Measurements from ENCODE around the gene VANGL2.

Gene VANGL2

DNA sequence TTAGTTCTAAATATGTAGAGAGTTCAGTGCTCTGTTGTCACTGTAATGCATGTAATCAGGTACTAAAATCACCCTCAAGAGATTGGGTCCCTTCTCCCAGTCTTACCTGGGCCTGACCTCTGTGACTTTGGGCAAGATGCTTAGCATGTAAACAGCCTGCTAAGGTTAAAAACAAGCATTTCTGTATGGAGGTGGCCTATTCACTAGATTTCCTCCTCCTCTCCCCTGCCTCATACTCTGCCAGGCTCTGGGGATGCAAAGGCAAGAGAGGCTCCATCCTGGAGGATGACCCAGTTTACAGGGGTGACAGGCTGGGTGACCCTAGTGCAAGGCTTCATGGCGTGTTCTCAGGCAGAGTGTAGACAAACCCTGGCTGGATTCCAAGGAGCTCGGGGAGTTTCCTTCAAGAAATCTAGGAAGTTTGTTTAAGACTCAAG lies 28.8 kb downstream of the VANGL2 start:
- no peak for DNase-seq

DNA sequence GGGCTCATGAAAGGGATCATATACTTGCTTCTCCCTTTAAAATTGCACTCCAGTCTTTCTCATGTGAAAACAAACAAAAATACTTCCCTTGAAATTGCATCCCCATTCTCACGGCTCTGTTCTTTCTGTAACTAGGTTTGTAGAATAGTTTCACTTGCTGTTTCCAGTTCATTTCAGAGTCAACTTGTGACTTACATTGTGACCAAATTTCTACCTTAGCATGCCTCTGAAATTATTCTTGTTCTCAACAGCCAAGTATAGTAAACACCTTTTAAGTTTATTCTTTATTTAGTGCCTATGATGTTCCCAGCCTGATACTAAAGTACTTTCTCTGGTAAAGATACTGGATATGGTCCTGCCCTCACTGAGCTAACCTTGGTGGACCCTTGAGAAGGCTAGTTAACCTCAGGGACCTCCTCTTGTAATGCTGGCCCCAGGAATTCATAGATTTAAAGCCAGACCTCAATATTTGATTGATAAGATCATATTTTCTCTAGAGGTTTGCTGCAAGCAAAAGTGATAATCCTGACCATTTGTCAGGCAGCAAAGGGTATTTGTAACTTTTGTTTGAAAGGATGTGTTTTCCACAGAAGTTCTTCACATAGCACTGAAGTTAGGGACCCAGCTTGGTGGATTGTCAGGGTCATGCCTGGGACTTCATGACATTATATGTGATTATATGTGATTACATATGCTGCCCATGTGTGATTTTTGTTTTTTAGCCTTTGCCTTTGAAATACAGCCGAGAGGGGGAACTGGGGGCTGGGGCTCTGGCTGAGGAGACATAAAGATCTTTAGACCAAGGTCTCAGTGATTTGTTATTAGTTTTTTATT lies 29.6 kb downstream of the VANGL2 start:
- no peak for DNase-seq

DNA sequence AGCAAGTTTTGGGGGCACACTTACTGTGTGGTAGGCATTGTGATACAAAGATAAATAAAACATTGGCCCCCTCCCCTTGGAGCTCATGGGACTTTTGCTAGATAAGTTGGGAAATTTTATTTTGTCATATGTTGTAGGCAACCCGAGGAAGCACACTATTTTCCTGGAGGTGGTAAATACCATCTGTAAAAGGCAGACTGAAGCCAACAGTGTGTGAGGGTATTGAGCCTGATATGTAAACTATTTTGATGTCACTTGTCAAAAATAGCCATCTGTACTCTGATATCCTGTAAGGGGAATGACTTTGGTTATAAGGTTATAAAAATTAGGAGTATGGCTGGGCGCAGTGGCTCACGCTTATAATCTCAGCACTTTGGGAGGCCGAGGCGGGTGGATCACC lies 30.6 kb downstream of the VANGL2 start:
- no peak for DNase-seq

DNA sequence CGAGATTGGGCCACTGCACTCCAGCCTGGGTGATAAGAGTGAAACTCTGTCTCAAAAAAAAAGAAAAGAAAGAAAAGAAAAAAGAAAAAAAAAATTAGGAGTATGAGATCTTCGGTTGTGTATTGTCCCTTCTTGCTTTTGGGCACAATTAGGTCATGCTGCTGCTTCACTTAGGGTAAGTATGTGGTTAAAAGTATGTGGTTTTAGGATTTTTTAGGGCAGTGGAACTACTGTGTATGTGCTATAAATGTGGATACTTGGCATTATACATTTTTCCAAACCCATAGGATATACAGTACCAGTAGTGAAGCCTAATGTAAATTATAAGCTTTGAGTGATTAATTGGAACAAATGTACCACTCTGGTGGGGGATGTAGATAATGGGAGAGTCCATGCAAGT lies 31.2 kb downstream of the VANGL2 start:
- DNase-seq, result no peak

GRCh38 chr1:160432371-160432786 lies 32.0 kb downstream of the VANGL2 start:
- DNase-seq, result no peak

DNA sequence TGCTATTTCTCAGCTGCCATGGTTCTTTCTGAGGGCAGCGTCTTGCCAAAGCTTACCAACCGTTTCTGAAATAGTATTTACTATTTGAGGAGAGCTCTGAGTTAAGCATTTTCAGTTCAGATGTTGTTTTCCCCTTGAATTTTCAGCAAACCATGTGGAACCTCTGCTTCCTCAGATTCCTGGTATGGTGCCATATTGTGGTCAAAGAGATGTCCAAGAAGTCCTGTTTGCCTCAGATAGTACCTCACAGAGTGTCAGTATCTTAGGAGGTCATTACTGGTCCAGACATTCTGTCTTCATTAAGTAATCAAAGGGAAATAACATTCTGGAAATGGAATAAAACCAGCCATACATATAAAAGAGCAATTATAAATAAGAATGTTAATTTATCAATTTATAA lies 36.6 kb downstream of the VANGL2 start:
- no peak for DNase-seq

GRCh38 chr1:160437432-160438316 lies 37.3 kb downstream of the VANGL2 start:
- no peak for DNase-seq

- DNase-seq, result no peak
These were observed 38.1 kb downstream of the VANGL2 start for GRCh38 chr1:160438317-160438918.

GRCh38 chr1:160438935-160439334 lies 38.6 kb downstream of the VANGL2 start:
- DNase-seq, result no peak

- DNase-seq, result no peak
These were observed 39.4 kb downstream of the VANGL2 start for GRCh38 chr1:160439718-160440117.

- no peak for DNase-seq
These were observed 46.7 kb downstream of the VANGL2 start for GRCh38 chr1:160446945-160447600.

DNA sequence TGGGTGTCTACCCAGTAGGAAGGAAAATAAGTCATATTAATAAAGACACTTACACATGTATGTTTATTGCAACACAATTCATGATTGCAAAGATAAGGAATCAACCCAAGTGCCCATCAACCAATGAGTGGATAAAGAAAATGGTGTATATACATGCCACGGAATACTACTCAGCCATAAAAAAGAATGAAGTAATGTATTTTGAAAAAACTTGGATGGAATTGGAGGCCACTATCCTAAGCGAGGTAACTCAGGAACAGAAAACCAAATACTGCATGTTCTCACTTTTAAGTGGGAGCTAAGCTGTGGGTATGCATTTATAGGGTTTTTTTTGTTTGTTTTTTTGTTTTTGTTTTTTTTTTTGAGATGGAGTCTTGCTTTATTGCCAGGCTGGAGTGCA lies 49.1 kb downstream of the VANGL2 start:
- DNase-seq, result no peak

GRCh38 chr1:160451119-160451858 lies 50.9 kb downstream of the VANGL2 start:
- DNase-seq, result peak; percentile 60

- no peak for DNase-seq
These were observed 51.5 kb downstream of the VANGL2 start for GRCh38 chr1:160451859-160452232.

GRCh38 chr1:160453443-160453842 lies 53.1 kb downstream of the VANGL2 start:
- no peak for DNase-seq

DNA sequence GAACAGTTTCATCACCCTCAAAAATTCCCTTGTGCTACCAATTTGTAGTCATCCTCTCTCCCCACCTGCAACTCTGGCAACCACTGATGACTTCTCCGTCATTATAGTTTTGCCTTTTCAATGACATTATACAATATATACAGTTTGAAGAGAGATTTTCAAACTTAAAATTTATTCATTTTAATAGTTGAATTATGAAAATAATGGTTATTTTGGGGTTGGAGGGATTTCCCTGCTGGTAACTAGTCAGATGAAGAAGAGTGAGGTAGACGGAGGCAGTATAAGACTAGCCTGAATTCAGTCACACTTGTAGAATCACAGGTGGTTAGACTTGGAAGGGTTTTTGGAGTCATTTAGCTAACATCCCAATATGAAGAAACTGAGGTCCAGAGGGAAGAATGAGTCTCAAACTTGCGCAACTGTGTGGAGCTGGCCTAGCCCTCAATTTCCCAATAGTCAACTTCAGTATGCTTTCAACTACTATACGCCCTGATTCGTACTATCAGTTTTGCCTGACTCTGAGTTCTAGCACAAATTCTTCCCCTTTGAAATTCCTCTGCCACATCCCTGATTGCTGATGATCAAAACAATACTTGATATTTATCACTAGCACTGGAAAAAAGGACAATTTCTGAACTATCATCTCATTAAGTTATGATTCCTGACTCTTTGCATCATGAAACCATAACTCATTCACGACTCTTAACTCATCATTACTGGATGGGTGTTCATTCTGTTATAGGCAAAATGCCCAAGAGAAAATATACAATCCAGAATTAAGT lies 54.2 kb downstream of the VANGL2 start:
- no peak for DNase-seq

DNA sequence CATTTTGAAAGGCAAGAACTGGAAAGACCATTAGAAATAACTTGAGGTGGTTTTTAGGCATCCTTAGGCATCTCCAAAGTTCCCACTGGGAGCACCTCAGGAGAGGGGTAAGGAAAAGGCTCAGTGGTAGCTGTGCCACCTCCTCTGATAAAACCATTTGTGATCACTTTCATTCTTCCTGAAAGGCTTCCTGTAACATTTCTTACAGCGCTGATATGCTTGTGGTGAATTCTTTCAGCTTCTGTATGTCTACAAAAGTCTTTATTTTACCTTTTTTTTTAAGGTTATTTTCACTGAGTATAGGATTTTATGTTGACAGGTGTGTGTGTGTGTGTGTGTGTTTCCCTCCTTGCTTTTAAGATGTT lies 54.8 kb downstream of the VANGL2 start:
- DNase-seq, result no peak

DNA sequence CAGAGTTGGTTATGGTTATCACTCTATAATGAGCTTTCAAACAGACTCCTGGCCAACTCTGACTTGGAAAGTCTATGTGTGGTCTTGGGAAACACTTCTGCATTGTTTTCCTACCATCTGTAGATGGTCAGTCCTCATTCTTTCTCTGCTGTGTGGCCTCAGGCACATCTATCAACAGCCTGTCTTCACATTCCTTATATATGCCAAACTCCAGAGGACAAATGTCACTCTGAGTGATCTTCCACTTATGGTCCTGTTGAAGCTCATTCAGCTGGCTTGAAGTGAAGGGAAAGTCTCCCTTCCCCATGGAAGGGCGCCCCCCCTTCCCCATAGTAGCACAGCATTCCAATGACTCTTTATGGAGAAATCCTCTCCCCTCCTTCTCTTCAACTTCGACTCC lies 58.7 kb downstream of the VANGL2 start:
- no peak for DNase-seq

GRCh38 chr1:160459687-160460086 lies 59.3 kb downstream of the VANGL2 start:
- no peak for DNase-seq

- DNase-seq, result no peak
These were observed 59.9 kb downstream of the VANGL2 start for GRCh38 chr1:160460214-160460642.

GRCh38 chr1:160460683-160461287 lies 60.4 kb downstream of the VANGL2 start:
- no peak for DNase-seq
